NCI-H69 (cell line): ENCODE data around the gene GFOD1.
A peak's percentile ranks its signal among the peaks of the same experiment; 100 is the strongest.

Experiments used
- DNase-seq: peaks from one replicate; lab custom pipeline; 2025; lab: John Stamatoyannopoulos, UW

Gene GFOD1

GRCh38 chr6:13485923-13486562, 1.4 kb downstream of the GFOD1 start:
- peak; percentile 90 for DNase-seq

- no peak for DNase-seq
Observed at GRCh38 chr6:13485303-13485702, 2.1 kb downstream of the GFOD1 start.

- no peak for DNase-seq
Observed at GRCh38 chr6:13484827-13485226, 2.6 kb downstream of the GFOD1 start.

GRCh38 chr6:13484138-13484708, 3.2 kb downstream of the GFOD1 start:
- no peak for DNase-seq

DNA sequence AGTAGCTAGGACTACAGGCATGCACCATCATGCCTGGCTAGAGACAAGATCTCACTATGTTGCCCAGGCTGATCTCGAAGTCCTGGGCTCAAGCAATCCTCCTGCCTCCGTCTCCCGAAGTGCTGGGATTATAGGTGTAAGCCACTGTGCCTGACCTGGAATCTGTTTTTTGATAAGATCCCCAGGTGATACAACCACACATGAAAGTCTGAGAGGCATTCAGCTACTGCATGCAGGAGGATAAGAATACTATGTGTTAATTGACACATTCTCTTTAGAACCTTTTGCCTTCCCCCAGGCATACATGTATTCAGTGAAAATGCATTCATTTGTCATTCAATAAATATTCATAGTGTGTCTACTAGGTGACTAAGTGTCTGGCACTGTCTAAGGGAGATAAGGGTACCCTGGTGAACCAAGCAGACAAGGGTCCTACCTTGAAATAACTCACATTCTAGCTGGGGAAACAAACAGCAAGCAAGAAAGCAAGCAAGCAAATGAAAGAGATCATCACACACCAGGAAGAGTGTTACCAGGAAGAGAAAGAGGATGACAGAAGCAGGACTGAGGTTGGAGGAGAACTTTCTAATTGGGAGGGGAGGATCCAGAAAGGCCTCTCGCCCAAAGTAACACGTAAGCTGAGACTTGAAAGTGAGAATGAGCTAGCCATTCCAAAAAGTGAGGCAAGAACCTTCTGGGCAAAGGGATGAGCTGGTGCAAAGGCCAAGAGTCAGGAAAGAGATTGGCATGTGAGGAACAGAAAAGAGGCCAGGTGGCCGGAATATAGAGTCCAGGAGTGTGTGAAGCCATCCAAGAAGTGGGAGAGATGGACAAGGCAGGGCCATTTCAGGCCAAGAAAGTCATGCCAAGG, 6.5 kb downstream of the GFOD1 start:
- no peak for DNase-seq

DNA sequence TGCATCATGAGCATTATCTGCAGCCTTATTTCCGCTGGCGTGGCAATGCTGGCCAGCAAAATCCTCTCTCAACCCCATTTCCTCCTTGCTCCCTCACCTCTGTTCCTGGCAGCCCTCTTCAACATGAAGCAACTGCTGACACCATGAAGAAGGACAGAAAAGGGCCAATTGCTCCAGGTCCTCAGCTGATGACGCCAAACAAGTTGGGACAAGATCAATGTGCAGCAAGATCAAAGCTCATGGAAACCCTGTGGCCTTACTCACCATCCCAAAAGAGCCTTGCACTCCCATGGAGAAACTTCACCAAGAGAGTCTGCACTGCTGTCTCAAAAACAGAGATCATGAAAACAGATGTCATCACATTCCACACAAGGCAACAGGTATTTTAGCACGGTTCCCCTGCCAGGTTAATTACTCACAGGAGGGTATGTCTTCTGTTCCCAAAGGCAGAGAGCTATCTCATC, 7.4 kb downstream of the GFOD1 start:
- DNase-seq: peak; percentile 43

- no peak for DNase-seq
Observed at GRCh38 chr6:13479206-13479800, 8.1 kb downstream of the GFOD1 start.

- peak; percentile 36 for DNase-seq
Observed at GRCh38 chr6:13478525-13478966, 8.9 kb downstream of the GFOD1 start.

DNA sequence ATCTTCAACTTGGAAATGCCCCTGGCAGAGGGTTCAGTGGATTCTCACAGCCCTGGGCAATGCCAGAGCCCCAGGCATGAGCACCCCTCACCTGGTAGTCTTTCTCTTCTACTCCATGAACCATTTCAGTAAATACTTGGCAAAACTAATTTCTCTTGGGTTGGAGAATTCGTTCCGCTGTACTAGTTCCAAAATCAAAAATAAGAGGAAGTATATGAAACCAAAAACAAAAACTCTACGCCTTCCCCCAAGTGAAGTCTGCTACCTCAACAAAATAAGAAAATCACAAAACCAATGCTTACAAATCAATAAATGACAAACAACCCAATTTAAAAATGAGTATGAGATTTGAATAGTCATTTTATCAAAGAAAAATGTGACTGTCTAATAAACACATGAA, 12.6 kb downstream of the GFOD1 start:
- DNase-seq: no peak

GRCh38 chr6:13474360-13474759, 13.0 kb downstream of the GFOD1 start:
- no peak for DNase-seq

DNA sequence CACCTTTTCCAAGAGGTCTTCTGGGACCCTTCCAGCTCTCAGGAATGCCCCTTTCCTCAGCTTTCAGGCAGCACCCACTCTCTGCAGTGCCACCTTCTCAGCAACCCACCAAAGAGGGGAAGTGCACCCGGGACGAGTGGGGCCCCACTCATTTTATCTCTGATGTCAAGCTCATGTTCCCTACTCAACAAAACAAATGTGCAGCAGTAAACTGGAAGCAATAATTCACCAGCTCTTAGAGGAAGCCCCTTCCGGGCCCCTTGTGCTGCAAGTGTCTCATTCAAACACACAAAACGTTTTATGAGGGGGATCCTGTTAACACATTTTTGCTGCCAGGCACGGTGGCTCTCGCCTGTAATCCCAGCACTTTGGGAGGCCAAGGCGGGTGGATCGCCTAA, 13.6 kb downstream of the GFOD1 start:
- no peak for DNase-seq

- no peak for DNase-seq
Observed at GRCh38 chr6:13472976-13473767, 14.2 kb downstream of the GFOD1 start.

DNA sequence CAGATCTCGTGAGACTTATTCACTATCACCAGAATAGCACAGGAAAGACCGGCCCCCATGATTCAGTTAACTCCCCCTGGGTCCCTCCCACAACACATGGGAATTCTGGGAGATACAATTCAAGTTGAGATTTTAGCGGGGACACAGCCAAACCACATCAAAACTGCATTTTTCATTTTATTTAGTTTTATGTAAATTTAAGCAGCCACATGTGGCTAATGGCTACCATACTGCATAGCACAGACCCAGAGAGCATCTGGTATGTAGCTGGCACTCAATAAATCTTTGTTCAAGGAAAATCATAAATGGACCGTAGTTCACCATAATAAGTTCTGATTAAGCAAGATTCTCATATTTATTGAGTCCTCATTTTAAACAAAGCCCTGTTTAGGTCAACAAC, 15.3 kb downstream of the GFOD1 start:
- no peak for DNase-seq

DNA sequence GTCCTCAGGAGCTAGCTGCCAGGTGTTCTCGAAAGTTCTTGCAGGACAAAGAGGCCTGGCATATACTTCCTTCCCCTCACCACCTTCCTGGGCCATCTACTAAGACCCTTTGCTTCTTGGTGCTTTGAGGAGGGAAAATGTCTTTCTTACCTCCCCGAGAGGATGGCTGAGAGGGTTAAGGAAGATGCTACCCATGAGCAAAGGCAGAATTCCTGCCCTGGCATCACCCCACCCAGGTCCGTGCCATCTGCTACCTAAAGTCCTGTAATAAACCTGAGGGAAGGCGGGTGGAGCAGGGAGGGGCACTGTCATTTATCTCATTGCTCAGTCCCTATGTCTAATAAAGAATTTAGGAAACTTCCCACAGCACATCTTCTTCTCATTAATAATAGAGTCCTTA, 16.2 kb downstream of the GFOD1 start:
- no peak for DNase-seq

DNA sequence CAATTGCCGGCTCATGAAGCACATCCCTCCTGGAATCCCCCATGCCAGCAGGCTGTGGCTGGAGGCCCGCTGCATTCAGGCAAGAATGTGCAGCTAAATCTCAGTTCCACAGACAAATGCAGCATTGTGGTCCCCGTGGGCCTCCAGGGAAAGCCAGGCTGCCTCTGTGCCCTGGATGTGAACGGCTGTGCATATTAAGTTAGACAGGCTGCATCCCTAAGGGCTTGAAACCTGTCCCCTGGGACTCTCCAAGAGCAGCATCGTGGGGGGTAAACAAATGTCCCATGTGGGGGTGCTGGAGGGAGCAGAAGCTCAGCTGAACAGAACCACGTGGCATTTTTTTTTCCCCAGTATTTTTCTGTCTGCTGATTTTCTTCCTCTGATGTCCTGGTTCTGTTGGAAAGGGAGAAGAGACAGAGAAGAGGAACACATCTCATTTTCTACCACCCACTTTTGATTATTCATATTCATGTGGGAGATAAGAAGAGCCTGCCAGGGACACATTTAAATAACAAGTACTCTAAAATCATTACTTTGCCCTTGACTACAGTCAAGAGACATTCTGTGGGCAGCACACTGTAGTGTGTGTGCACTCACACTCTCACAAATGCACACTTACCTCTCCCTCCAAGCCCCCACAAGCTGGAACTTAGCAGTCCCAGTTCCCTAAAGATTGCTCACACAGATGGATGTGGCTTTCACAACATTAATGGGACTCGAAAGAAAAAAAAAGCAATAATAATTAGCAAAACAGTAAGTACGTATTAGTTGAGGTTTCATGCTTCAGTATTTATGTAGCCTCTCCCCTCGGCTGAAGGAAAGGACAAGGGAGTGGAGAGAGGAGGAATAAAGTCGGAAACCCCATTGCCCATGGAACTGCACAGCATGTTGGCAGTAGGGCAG, 16.9 kb downstream of the GFOD1 start:
- no peak for DNase-seq

GRCh38 chr6:13469693-13470092, 17.7 kb downstream of the GFOD1 start:
- DNase-seq: no peak

GRCh38 chr6:13468839-13469238, 18.6 kb downstream of the GFOD1 start:
- DNase-seq: no peak

DNA sequence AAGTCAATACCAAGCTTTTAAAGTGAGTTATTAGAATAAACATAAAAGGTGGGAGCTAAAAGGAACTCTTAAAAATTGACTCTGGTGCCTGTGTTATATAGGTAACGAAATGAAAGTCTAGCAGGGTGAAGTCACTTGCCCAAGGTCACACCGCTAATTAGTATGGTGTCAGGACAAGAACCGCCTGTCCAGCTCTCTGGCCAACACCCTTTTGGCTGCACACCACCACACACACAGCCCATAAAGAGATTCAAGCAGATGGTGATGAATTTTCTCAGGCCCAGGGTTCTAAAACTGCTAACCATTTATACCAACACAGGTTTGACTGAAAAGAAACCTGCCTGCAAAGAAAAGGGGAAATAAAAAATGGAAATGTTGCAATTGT, 20.2 kb downstream of the GFOD1 start:
- peak; percentile 33 for DNase-seq

DNA sequence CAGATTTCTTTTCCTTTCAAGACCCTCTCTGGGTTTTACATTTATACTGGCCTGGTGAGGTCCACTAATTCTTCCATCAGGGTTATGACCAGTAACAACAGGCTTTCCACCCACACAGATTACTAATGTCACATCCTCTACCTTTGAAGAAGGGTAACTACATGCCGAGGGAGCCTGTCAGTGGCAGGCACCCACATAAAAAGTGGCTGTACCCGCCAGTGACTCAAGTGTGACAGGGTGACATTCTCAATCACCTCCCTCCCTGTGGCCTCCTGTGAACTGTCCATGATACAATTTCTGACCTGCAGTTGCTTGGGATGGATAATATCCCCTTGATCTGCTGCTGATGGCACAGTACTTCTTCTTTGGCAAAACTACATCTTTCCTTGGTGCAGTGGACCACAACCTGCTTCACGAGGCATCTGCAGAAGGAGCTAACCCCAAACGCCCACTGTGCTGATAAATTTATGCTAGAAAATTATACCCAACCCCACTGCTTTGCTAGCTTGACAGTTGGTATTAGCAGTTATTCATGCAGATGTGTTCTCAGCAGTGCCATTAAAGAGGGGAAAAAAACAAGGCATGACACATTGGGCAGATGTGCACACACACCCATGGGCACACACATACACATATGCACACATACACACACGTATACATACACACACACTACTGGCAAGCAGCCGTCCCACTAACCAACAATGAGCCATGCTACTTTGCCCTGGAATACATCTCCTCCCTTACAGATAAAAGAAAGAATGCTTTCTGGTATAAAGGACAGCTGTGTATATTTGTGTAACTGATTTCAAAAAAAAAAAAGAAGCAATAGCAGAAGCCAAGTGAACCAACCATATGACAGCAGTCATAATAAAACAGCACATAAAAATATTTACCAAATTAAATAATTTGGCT, 20.8 kb downstream of the GFOD1 start:
- no peak for DNase-seq

GRCh38 chr6:13465734-13466133, 21.7 kb downstream of the GFOD1 start:
- no peak for DNase-seq
